ENCODE results near the gene EIF4A3. TPM values are rescaled to one million over a fixed set of nuclear protein-coding genes. Genes with fewer than 3 reads are reported as not detected.

EIF4A3 gene
- total RNA-seq, 1 experiment from 2014 or later, result 160 TPM

- Mint-ChIP-seq H3K27me3 (ENCODE audit: low read depth) (no peaks in the 10 kb centered on the region; the same call in 1 of the 2 replicates), H3K4me1 (peaks cover 7% of the 10 kb centered on the region), H3K36me3 (no peaks in the 10 kb centered on the region), H3K27ac (no peak overlapping the region), H3K4me3 (no peak overlapping the region), H3K9me3 (no peaks in the 10 kb centered on the region)
- TF ChIP-seq ZNF671 (CRISPR knock-in tag; IDR thresholded peaks at IDR 0.05), result no peak
- TF ChIP-seq TP53 (CRISPR knock-in tag; IDR thresholded peaks at IDR 0.05), result no peak
- no peak for TF ChIP-seq E2F5 (CRISPR knock-in tag; IDR thresholded peaks at IDR 0.05)
- no peak for TF ChIP-seq GABPB1 (CRISPR knock-in tag; IDR thresholded peaks at IDR 0.05)
- TF ChIP-seq HMGXB4 (CRISPR knock-in tag; IDR thresholded peaks at IDR 0.05), result no peak
- TF ChIP-seq CREM (CRISPR knock-in tag; IDR thresholded peaks at IDR 0.05), result no peak
- no peak for TF ChIP-seq GRHL2 (CRISPR knock-in tag; IDR thresholded peaks at IDR 0.05; ENCODE audit: insufficient replicate concordance, severe bottlenecking)
- TF ChIP-seq ZNF423 (CRISPR knock-in tag; IDR thresholded peaks at IDR 0.05), result no peak
- TF ChIP-seq ZSCAN18 (CRISPR knock-in tag; IDR thresholded peaks at IDR 0.05), result no peak
- TF ChIP-seq USF1 (CRISPR knock-in tag; IDR thresholded peaks at IDR 0.05), result no peak
- TF ChIP-seq MAX (CRISPR knock-in tag; IDR thresholded peaks at IDR 0.05), result no peak
- no peak for TF ChIP-seq ZNF532 (CRISPR knock-in tag; IDR thresholded peaks at IDR 0.05; ENCODE audit: borderline replicate concordance)
- DNase-seq (ENCODE audit: low spot score) (no peak), ATAC-seq (no peak)
- POLR2A ChIA-PET, result interaction anchor here (0.5 kb wide), 1 partner anchor 167 kb away, joined by 3 read pairs; no protein-coding TSS in a partner anchor
- CTCF ChIA-PET, result interaction anchor here (1.0 to 4.0 kb wide), 12 partner anchors 11 to 260 kb away, joined by 3 to 63 read pairs (median 6); partner anchors contain the start of gene SGSH
These were observed 48.2 kb upstream of the EIF4A3 start for GRCh38 chr17:80195141-80195540.

- CTCF ChIA-PET, result interaction anchor here (0.6 to 2.8 kb wide), 17 partner anchors 26 to 263 kb away, joined by 3 to 17 read pairs (median 4); partner anchors contain the start of gene GAA
- TF ChIP-seq USF1 (CRISPR knock-in tag; IDR thresholded peaks at IDR 0.05) (no peak), HMGA2 (CRISPR knock-in tag; IDR thresholded peaks at IDR 0.05) (no peak), KAT7 (CRISPR knock-in tag; IDR thresholded peaks at IDR 0.05; ENCODE audit: borderline replicate concordance) (no peak), TCF7 (CRISPR knock-in tag; IDR thresholded peaks at IDR 0.05; ENCODE audit: low read depth) (no peak), SOX15 (CRISPR knock-in tag; IDR thresholded peaks at IDR 0.05) (no peak), ATF2 (CRISPR knock-in tag; IDR thresholded peaks at IDR 0.05; ENCODE audit: borderline replicate concordance, low read depth) (no peak), HMGXB4 (CRISPR knock-in tag; IDR thresholded peaks at IDR 0.05) (no peak), ESRRA (CRISPR knock-in tag; IDR thresholded peaks at IDR 0.05; ENCODE audit: borderline replicate concordance) (no peak), SP1 (CRISPR knock-in tag; conservative IDR thresholded peaks at IDR 0.05) (no peak), JUN (CRISPR knock-in tag; IDR thresholded peaks at IDR 0.05) (no peak)
These were observed 45.1 kb upstream of the EIF4A3 start for GRCh38 chr17:80191865-80192661.

More at GRCh38 chr17:80191865-80192661, 45.1 kb upstream of the EIF4A3 start:
- ATAC-seq (no peak), DNase-seq (ENCODE audit: low spot score) (no peak)
- POLR2A ChIA-PET, result no interaction called here
- H3K36me3 Mint-ChIP-seq, result no peaks in the 10 kb centered on the region
- H3K4me1 Mint-ChIP-seq, result no peaks in the 10 kb centered on the region
- H3K9me3 Mint-ChIP-seq, result no peaks in the 10 kb centered on the region
- no peak overlapping the region for H3K27ac Mint-ChIP-seq
- no peak overlapping the region for H3K4me3 Mint-ChIP-seq
- H3K27me3 Mint-ChIP-seq (ENCODE audit: low read depth), result no peaks in the 10 kb centered on the region; the same call in 1 of the 2 replicates
